ENCODE data around the gene NT5C1A. TPM values are rescaled to one million over a fixed set of nuclear protein-coding genes. Genes with fewer than 3 reads are reported as not detected.

NT5C1A gene
- total RNA-seq, 2 experiments from 2014 or later, result 1.1 to 1.3 TPM

GRCh38 chr1:39653546-39654031, 18.3 kb downstream of the NT5C1A start:
- Mint-ChIP-seq H3K27ac (no peak overlapping the region), H3K36me3 (ENCODE audit: low read depth) (no peaks in the 10 kb centered on the region), H3K4me1 (ENCODE audit: low read depth) (peaks cover 7% of the 10 kb centered on the region), H3K27me3 (peaks cover 13% of the 10 kb centered on the region), H3K4me3 (no peak overlapping the region), H3K9me3 (no peaks in the 10 kb centered on the region)
- DNase-seq (peak; percentile 59 to 85 (median 68)), ATAC-seq (ENCODE audit: poor library complexity) (peak; percentile 88)
- no peaks in the 10 kb centered on the region for H3K36me3 ChIP-seq (ENCODE audit: insufficient read depth, low read length)
- ChIA-PET CTCF (interaction anchor here (0.6 to 3.7 kb wide), 14 partner anchors 9 to 597 kb away, joined by 3 to 25 read pairs (median 5); no protein-coding TSS in a partner anchor), POLR2A (interaction anchor here (0.6 kb wide), 1 partner anchor 85 kb away, joined by 3 read pairs; the partner anchor contains the start of gene PPIE)
- peak; percentile 98 for TF ChIP-seq CTCF (IDR thresholded peaks at IDR 0.05)
- H3K27ac ChIP-seq (ENCODE audit: low read depth in 1 of 2, low read length in 2 of 2), result no peak overlapping the region
- intact Hi-C loops (cut with DNase I, micrococcal nuclease), result loop anchor here (1.0 to 5.0 kb wide), 4 partner anchors 47 to 551 kb away; no protein-coding TSS in a partner anchor
- no peak overlapping the region for H3K4me3 ChIP-seq (ENCODE audit: low read length)
- H3K4me1 ChIP-seq (ENCODE audit: insufficient read depth, low read length), result peaks cover 11% of the 10 kb centered on the region
- H3K9me3 ChIP-seq (ENCODE audit: control insufficient read depth in 1 of 2, insufficient read depth in 1 of 2, low read length in 2 of 2), result no peaks in the 10 kb centered on the region
- H3K27me3 ChIP-seq (ENCODE audit: control insufficient read depth in 1 of 2, insufficient read depth in 2 of 2, low read length in 2 of 2), result peaks cover 3 to 7% of the 10 kb centered on the region in 2 experiments

- no peak for TF ChIP-seq CTCF (IDR thresholded peaks at IDR 0.05)
- H3K9me3 ChIP-seq (ENCODE audit: control insufficient read depth in 1 of 2, insufficient read depth in 1 of 2, low read length in 2 of 2), result no peaks in the 10 kb centered on the region
- H3K4me3 ChIP-seq (ENCODE audit: low read length), result no peak overlapping the region
- intact Hi-C loops (cut with DNase I, micrococcal nuclease), result loop anchor here in 1 of 2 experiments (5.0 kb wide), 1 partner anchor 550 kb away; no protein-coding TSS in a partner anchor
- DNase-seq, result no peak
- no peaks in the 10 kb centered on the region for H3K36me3 Mint-ChIP-seq (ENCODE audit: low read depth)
- H3K36me3 ChIP-seq (ENCODE audit: insufficient read depth, low read length), result no peaks in the 10 kb centered on the region
- no peak for ATAC-seq (ENCODE audit: poor library complexity)
- CTCF ChIA-PET, result interaction anchor here (1.6 to 3.7 kb wide), 2 partner anchors 34 to 47 kb away, joined by 4 to 25 read pairs; no protein-coding TSS in a partner anchor
- H3K27ac ChIP-seq (ENCODE audit: low read depth in 1 of 2, low read length in 2 of 2), result no peak overlapping the region
- peaks cover 7% of the 10 kb centered on the region for H3K4me1 ChIP-seq (ENCODE audit: insufficient read depth, low read length)
- POLR2A ChIA-PET, result no interaction called here
- H3K27ac Mint-ChIP-seq, result no peak overlapping the region
- H3K4me3 Mint-ChIP-seq, result no peak overlapping the region
- peaks cover 7% of the 10 kb centered on the region for H3K4me1 Mint-ChIP-seq (ENCODE audit: low read depth)
- H3K27me3 Mint-ChIP-seq, result peaks cover 13% of the 10 kb centered on the region
- H3K9me3 Mint-ChIP-seq, result no peaks in the 10 kb centered on the region
- H3K27me3 ChIP-seq (ENCODE audit: control insufficient read depth in 1 of 2, insufficient read depth in 2 of 2, low read length in 2 of 2), result peaks cover 3 to 7% of the 10 kb centered on the region in 2 experiments
Observed at GRCh38 chr1:39652554-39652953, 19.4 kb downstream of the NT5C1A start.

GRCh38 chr1:39652105-39652504, 19.8 kb downstream of the NT5C1A start:
- Mint-ChIP-seq H3K4me1 (ENCODE audit: low read depth) (peaks cover 7% of the 10 kb centered on the region), H3K27me3 (peaks cover 13% of the 10 kb centered on the region), H3K27ac (no peak overlapping the region), H3K36me3 (ENCODE audit: low read depth) (no peaks in the 10 kb centered on the region), H3K4me3 (no peak overlapping the region), H3K9me3 (no peaks in the 10 kb centered on the region)
- no peaks in the 10 kb centered on the region for H3K36me3 ChIP-seq (ENCODE audit: insufficient read depth, low read length)
- H3K4me3 ChIP-seq (ENCODE audit: low read length), result no peak overlapping the region
- H3K27me3 ChIP-seq (ENCODE audit: control insufficient read depth in 1 of 2, insufficient read depth in 2 of 2, low read length in 2 of 2), result peaks cover 3 to 7% of the 10 kb centered on the region in 2 experiments
- intact Hi-C loops (cut with DNase I, micrococcal nuclease), result loop anchor here in 1 of 2 experiments (5.0 kb wide), 1 partner anchor 550 kb away; no protein-coding TSS in a partner anchor
- DNase-seq (no peak), ATAC-seq (ENCODE audit: poor library complexity) (no peak)
- CTCF ChIA-PET, result interaction anchor here (3.7 kb wide), 1 partner anchor 47 kb away, joined by 25 read pairs; no protein-coding TSS in a partner anchor
- POLR2A ChIA-PET, result no interaction called here
- no peak overlapping the region for H3K27ac ChIP-seq (ENCODE audit: low read depth in 1 of 2, low read length in 2 of 2)
- TF ChIP-seq CTCF (IDR thresholded peaks at IDR 0.05), result no peak
- H3K4me1 ChIP-seq (ENCODE audit: insufficient read depth, low read length), result peaks cover 7% of the 10 kb centered on the region
- H3K9me3 ChIP-seq (ENCODE audit: control insufficient read depth in 1 of 2, insufficient read depth in 1 of 2, low read length in 2 of 2), result no peaks in the 10 kb centered on the region
